ENCODE measurements around the gene IRF5.

GRCh38 chr7:128948976-128949760 lies 11.4 kb downstream of the IRF5 start:
- TF ChIP-seq CTCF (IDR thresholded peaks at IDR 0.05; ENCODE audit: low read depth, low read length, missing input control): no peak
- no peak for TF ChIP-seq REST (IDR thresholded peaks at IDR 0.05)
- no peak for TF ChIP-seq TAF1 (conservative IDR thresholded peaks at IDR 0.05)
- TF ChIP-seq YY1 (IDR thresholded peaks at IDR 0.05): no peak
- no peak for TF ChIP-seq EGR1 (IDR thresholded peaks at IDR 0.05; ENCODE audit: low read depth in 2 of 2)
- no peak for TF ChIP-seq HNF4G (IDR thresholded peaks at IDR 0.05)
- no peak for TF ChIP-seq MAX (IDR thresholded peaks at IDR 0.05)
- no peak for TF ChIP-seq RAD21 (IDR thresholded peaks at IDR 0.05)
- TF ChIP-seq GABPA (IDR thresholded peaks at IDR 0.05 in 1 of 2, conservative IDR thresholded peaks at IDR 0.05 in 1 of 2): no peak

Measured in liver (tissue), 3 donors.